ENCODE data around the gene RO60.

The RO60 gene

GRCh38 chr1:193070386-193070753, 11.0 kb downstream of the RO60 start:
- no peak overlapping the region for H3K4me3 ChIP-seq (ENCODE audit: low read length)
- TF ChIP-seq CTCF (IDR thresholded peaks at IDR 0.05; ENCODE audit: insufficient read depth, low read depth, low read length, missing control alignments) = no peak
- no peak for DNase-seq (ENCODE audit: low read depth)

GRCh38 chr1:193070942-193071341, 11.5 kb downstream of the RO60 start:
- TF ChIP-seq CTCF (IDR thresholded peaks at IDR 0.05; ENCODE audit: insufficient read depth, low read depth, low read length, missing control alignments) = no peak
- no peak for DNase-seq (ENCODE audit: low read depth)
- H3K4me3 ChIP-seq (ENCODE audit: low read length) = no peak overlapping the region

- no peak for DNase-seq (ENCODE audit: low read depth)
- H3K4me3 ChIP-seq (ENCODE audit: low read length) = no peak overlapping the region
- no peak for TF ChIP-seq CTCF (IDR thresholded peaks at IDR 0.05; ENCODE audit: insufficient read depth, low read depth, low read length, missing control alignments)
Measured at GRCh38 chr1:193077991-193078390, 18.6 kb downstream of the RO60 start.

- no peak for DNase-seq (ENCODE audit: low read depth)
- TF ChIP-seq CTCF (IDR thresholded peaks at IDR 0.05; ENCODE audit: insufficient read depth, low read depth, low read length, missing control alignments) = no peak
Measured at GRCh38 chr1:193079187-193079586, 19.8 kb downstream of the RO60 start.

GRCh38 chr1:193083365-193084088, 24.1 kb downstream of the RO60 start:
- peak; percentile 69 for DNase-seq (ENCODE audit: low read depth)
- no peak for TF ChIP-seq CTCF (IDR thresholded peaks at IDR 0.05; ENCODE audit: insufficient read depth, low read depth, low read length, missing control alignments)

More at GRCh38 chr1:193079187-193079586, 19.8 kb downstream of the RO60 start:
- H3K4me3 ChIP-seq (ENCODE audit: low read length) = no peak overlapping the region

GRCh38 chr1:193085263-193085662, 25.9 kb downstream of the RO60 start:
- TF ChIP-seq CTCF (IDR thresholded peaks at IDR 0.05; ENCODE audit: insufficient read depth, low read depth, low read length, missing control alignments) = no peak
- no peak for DNase-seq (ENCODE audit: low read depth)
- H3K4me3 ChIP-seq (ENCODE audit: low read length) = no peak overlapping the region

More at GRCh38 chr1:193083365-193084088, 24.1 kb downstream of the RO60 start:
- no peak overlapping the region for H3K4me3 ChIP-seq (ENCODE audit: low read length)

- no peak overlapping the region for H3K4me3 ChIP-seq (ENCODE audit: low read length)
- TF ChIP-seq CTCF (IDR thresholded peaks at IDR 0.05; ENCODE audit: insufficient read depth, low read depth, low read length, missing control alignments) = no peak
Measured at GRCh38 chr1:193086342-193086741, 26.9 kb downstream of the RO60 start.

More at GRCh38 chr1:193086342-193086741, 26.9 kb downstream of the RO60 start:
- no peak for DNase-seq (ENCODE audit: low read depth)

Data from epithelial cell of esophagus (primary cell).